HepG2 (cell line): ENCODE data around the gene USE1. TPM values are rescaled to one million over a fixed set of nuclear protein-coding genes. Genes with fewer than 3 reads are reported as not detected.

ENCODE experiments used
- ATAC-seq: fragments of 200-7000 bp; cut with Tn5 transposase; 3 replicates; pipeline ENCODE4 v1.9.1; 2020; ENCODE audit warnings: mild to moderate bottlenecking, moderate library complexity
- BruUV-seq: library from RNA; stranded (reverse); fragments of 400-500 nt; replicated peaks from 2 replicates; lab custom pipeline; 2021; lab: Mats Ljungman, UMichigan
- CTCF ChIA-PET: fragments of 300-600 bp; formaldehyde crosslinking; extraction: SDS; loops from one replicate; lab custom pipeline; 2021; ENCODE audit warnings: low total read pairs, inconsistent platforms, low intra/inter-chr PET ratio; lab: Yijun Ruan, JAX
- POLR2A ChIA-PET: fragments of 350-600 bp; sonication (Branson Sonifier 250); formaldehyde crosslinking; loops from one replicate; lab custom pipeline; 2020; ENCODE audit warnings: antibody characterized with exemption, inconsistent platforms; lab: Yijun Ruan, JAX
- DNase-seq: peaks from one replicate; pipeline ENCODE4 v3.0.0-alpha.2; 2015; ENCODE audit warnings: low spot score
- FAIRE-seq: peaks from 3 replicates; lab custom pipeline; 2011; peaks lifted over from hg19 to GRCh38; lab: Jason Lieb, UNC
- H2AFZ ChIP-seq: one replicate; pipeline ENCODE4 v1.6.1; 2011; ENCODE audit warnings: low read length, inconsistent platforms
- H3K27ac ChIP-seq: fragments of 300-600 bp; 3 replicates; pipeline ENCODE4 v1.8.0; 2011; ENCODE audit warnings: mixed run types, mild to moderate bottlenecking, mixed read lengths, low read length, inconsistent platforms; ENCODE audit not compliant: insufficient read depth; ENCODE audit errors: extremely low read length
- H3K27me3 ChIP-seq, 2 experiments: fragments of 200-600 bp in 1 of 2; 2 replicates in 1 of 2; 3 replicates in 1 of 2; pipeline versions ENCODE4 v1.6.0 to v1.8.0; 2011; ENCODE audit warnings: low read length in 2 of 2, mild to moderate bottlenecking in 2 of 2, moderate library complexity in 2 of 2, inconsistent platforms in 1 of 2; ENCODE audit not compliant: insufficient read depth in 2 of 2, control insufficient read depth in 1 of 2
- H3K36me3 ChIP-seq, 2 experiments: fragments of 200-600 bp in 1 of 2; replicated peaks in 1 of 2; 2 replicates in 1 of 2; 3 replicates in 1 of 2; pipeline versions ENCODE4 v1.5.1 to v1.8.0; 2011; ENCODE audit warnings: low read length in 2 of 2, inconsistent platforms in 1 of 2; ENCODE audit not compliant: insufficient read depth in 2 of 2, control insufficient read depth in 1 of 2
- H3K4me1 ChIP-seq: 2 replicates; pipeline ENCODE4 v1.5.1; 2012; ENCODE audit warnings: low read length, inconsistent platforms; ENCODE audit not compliant: insufficient read depth
- H3K4me2 ChIP-seq: 2 replicates; pipeline ENCODE4 v1.6.0; 2011; ENCODE audit warnings: low read depth, low read length, inconsistent platforms
- H3K4me3 ChIP-seq, 3 experiments: fragments of 200-600 bp in 1 of 3; sonication (generic), shearing (Covaris generic) in 1 of 3; replicated peaks in 1 of 3; 2 replicates each; pipeline ENCODE4 v1.5.1; 2011 to 2016; ENCODE audit warnings: low read length in 3 of 3, inconsistent platforms in 2 of 3, low read depth in 2 of 3, mild to moderate bottlenecking in 2 of 3, control low read depth in 1 of 3, mixed read lengths in 1 of 3; ENCODE audit not compliant: insufficient read depth in 1 of 3
- H3K79me2 ChIP-seq: one replicate; pipeline ENCODE4 v1.6.1; 2011; ENCODE audit warnings: low read length, inconsistent platforms; ENCODE audit not compliant: insufficient read depth
- H3K9ac ChIP-seq: 2 replicates; pipeline ENCODE4 v1.6.0; 2011; ENCODE audit warnings: mild to moderate bottlenecking, low read depth, low read length, inconsistent platforms; ENCODE audit not compliant: insufficient read depth
- H3K9me3 ChIP-seq: 2 replicates; pipeline ENCODE4 v1.5.1; 2012; ENCODE audit warnings: mild to moderate bottlenecking, low read length
- H4K20me1 ChIP-seq: 2 replicates; pipeline ENCODE4 v1.6.0; 2011; ENCODE audit warnings: inconsistent platforms, mild to moderate bottlenecking, low read length, moderate library complexity; ENCODE audit not compliant: insufficient read depth
- ATF3 ChIP-seq: sonication (generic); formaldehyde crosslinking; IDR thresholded peaks from 2 replicates; pipeline ENCODE4 v1.4.0; 2020; ENCODE audit warnings: missing genetic modification reagents
- CBFB ChIP-seq: sonication (generic); formaldehyde crosslinking; IDR thresholded peaks from 2 replicates; pipeline ENCODE4 v1.4.0; 2020; ENCODE audit warnings: missing genetic modification reagents
- HNRNPLL ChIP-seq: fragments of 200-400 bp; formaldehyde crosslinking; IDR thresholded peaks from 2 replicates; pipeline ENCODE4 v1.6.1; 2017; ENCODE audit warnings: mild to moderate bottlenecking, low read depth, low read length; ENCODE audit not compliant: poor library complexity, severe bottlenecking
- MAX ChIP-seq: IDR thresholded peaks from 2 replicates; pipeline ENCODE4 v1.6.1; 2012; ENCODE audit warnings: inconsistent platforms
- MTF2 ChIP-seq: sonication (generic); formaldehyde crosslinking; IDR thresholded peaks from 2 replicates; pipeline ENCODE4 v1.5.0; 2020; ENCODE audit warnings: missing genetic modification reagents, borderline replicate concordance
- MYPOP ChIP-seq: sonication (generic); formaldehyde crosslinking; IDR thresholded peaks from 2 replicates; pipeline ENCODE4 v1.8.1; 2023; ENCODE audit warnings: mild to moderate bottlenecking, moderate library complexity, missing genetic modification reagents
- POLR2AphosphoS5 ChIP-seq: IDR thresholded peaks from 2 replicates; pipeline ENCODE4 v1.6.1; 2012; ENCODE audit warnings: low read depth, low read length
- RNF219 ChIP-seq: sonication (generic); formaldehyde crosslinking; IDR thresholded peaks from 2 replicates; pipeline ENCODE4 v1.5.0; 2020; ENCODE audit warnings: mild to moderate bottlenecking, missing genetic modification reagents
- SNAPC2 ChIP-seq: sonication (generic); formaldehyde crosslinking; IDR thresholded peaks from 2 replicates; pipeline ENCODE4 v1.8.1; 2022; ENCODE audit warnings: mild to moderate bottlenecking, missing genetic modification reagents
- TARDBP ChIP-seq: sonication (generic); formaldehyde crosslinking; IDR thresholded peaks from 2 replicates; pipeline ENCODE4 v1.8.0; 2022; ENCODE audit warnings: mild to moderate bottlenecking, missing genetic modification reagents
- ZBTB14 ChIP-seq: sonication (generic); formaldehyde crosslinking; IDR thresholded peaks from 2 replicates; pipeline ENCODE4 v1.4.0; 2020; ENCODE audit warnings: missing genetic modification reagents
- ZKSCAN5 ChIP-seq: sonication (generic); formaldehyde crosslinking; IDR thresholded peaks from 2 replicates; pipeline ENCODE4 v1.5.1; 2020; ENCODE audit warnings: mild to moderate bottlenecking, missing genetic modification reagents
- ZNF251 ChIP-seq: sonication (generic); formaldehyde crosslinking; IDR thresholded peaks from 2 replicates; pipeline ENCODE4 v1.9.0; 2021; ENCODE audit warnings: mild to moderate bottlenecking, missing genetic modification reagents
- ZNF281 ChIP-seq: sonication (generic); formaldehyde crosslinking; IDR thresholded peaks from 2 replicates; pipeline ENCODE4 v1.4.0; 2020; ENCODE audit warnings: missing genetic modification reagents, borderline replicate concordance
- ZNF556 ChIP-seq: sonication (generic); formaldehyde crosslinking; IDR thresholded peaks from 2 replicates; pipeline ENCODE4 v1.4.0; 2020; ENCODE audit warnings: mild to moderate bottlenecking, missing genetic modification reagents, borderline replicate concordance
- ZSCAN21 ChIP-seq: sonication (generic); formaldehyde crosslinking; IDR thresholded peaks from 2 replicates; pipeline ENCODE4 v1.8.0; 2022; ENCODE audit warnings: mild to moderate bottlenecking, missing genetic modification reagents, moderate library complexity, borderline replicate concordance
- WGBS: methylation state at CpG from one replicate; pipeline ENCODE4 v1.1.6; 2017; ENCODE audit warnings: low lambda C conversion rate; 5-methylcytosine and 5-hydroxymethylcytosine counted together
- in situ Hi-C: cut with HindIII; loops from 2 replicates; pipeline ENCODE4 v1.10.0; 2017; ENCODE audit warnings: low pct_unique_long_range_greater_than_20kb; ENCODE audit not compliant: extremely low pct_ligation_motif_present
- intact Hi-C: fragments of 100-400 bp; cut with micrococcal nuclease; formaldehyde crosslinking; loops from one replicate; pipeline ENCODE4 v1.10.0; 2022; ENCODE audit not compliant: unreplicated experiment
- polyA plus RNA-seq, 8 experiments: library from polyadenylated mRNA; depleted of rRNA in 3 of 8; stranded (reverse) in 7 of 8; unstranded in 1 of 8; fragments of >200 nt; fragmentation: Illumina TruSeq in 4 of 8; extraction: Trizol in 4 of 8; gene quantifications; 2 replicates each; pipeline versions ENCODE4 v1.2.1 to v1.2.3, GENCODE V29; 2011 to 2016; ENCODE audit warnings: low read depth in 4 of 8, missing spikeins in 1 of 8, mixed read lengths in 1 of 8; ENCODE audit not compliant: insufficient read depth in 1 of 8
- total RNA-seq, 5 experiments: library from RNA; depleted of rRNA; stranded (reverse); fragments of >200 nt; fragmentation: Illumina TruSeq; extraction: Trizol; gene quantifications; 2 replicates each; pipeline ENCODE4 v1.2.3, GENCODE V29; 2016; ENCODE audit warnings: low read depth in 1 of 5

Gene USE1
- total and polyA plus RNA-seq, 2 of the 13 experiments (the other 11 are each of a cell fraction or from before 2014, with no cell fraction given): 9.9 to 17.6 TPM

GRCh38 chr19:17245535-17245984 is 30.4 kb downstream of the USE1 start, which contains the start of gene NR2F6:
TSS of gene NR2F6 (minus strand) at chr19:17245919. CDS start at chr19:17245220, 699 bp downstream.
- Histone ChIP-seq H3K36me3 (no peaks in the 10 kb centered on the region), H3K27me3 (no peaks in the 10 kb centered on the region), H3K4me3 (peak within 1 kb of the TSS; percentile 87 to 92 (median 89)), H3K4me2 (peak within 1 kb of the TSS; percentile 99), H3K9ac (peak within 1 kb of the TSS; percentile 90), H3K9me3 (no peaks in the 10 kb centered on the region), H3K4me1 (peaks cover 72% of the 10 kb centered on the region), H4K20me1 (peaks cover 19% of the 10 kb centered on the region; the same call in 1 of the 2 replicates), H3K27ac (peak within 1 kb of the TSS; percentile 95), H3K79me2 (peaks cover 43% of the 10 kb centered on the region), H2AFZ (no peak within 1 kb of the TSS)
- no peak for FAIRE-seq
- intact Hi-C loops: no loop called here
- DNase-seq: no peak
- BruUV-seq: no TSS peak
- in situ Hi-C loops: no loop called here
- ATAC-seq: no peak
- CTCF ChIA-PET: no interaction called here
- POLR2A ChIA-PET: interaction anchor here (1.9 to 5.0 kb wide), 4 partner anchors 10 to 30 kb away, joined by 16 to 52 read pairs (median 20); partner anchors contain the start of genes BABAM1, OCEL1 and USE1
- WGBS: no CpG with 5 or more reads among the region's 72 CpGs
- peak; percentile 48 for TF ChIP-seq HNRNPLL
- no peak for TF ChIP-seq MTF2 (CRISPR knock-in tag)
- TF ChIP-seq ATF3: no peak
- TF ChIP-seq RNF219 (CRISPR knock-in tag): no peak
- no peak for TF ChIP-seq SNAPC2 (CRISPR knock-in tag)
- peak; percentile 16; the same call in 1 of the 2 replicates for TF ChIP-seq MAX
- TF ChIP-seq ZNF251: no peak
- TF ChIP-seq ZBTB14 (CRISPR knock-in tag): peak; percentile 41; the same call in 1 of the 2 replicates
- TF ChIP-seq ZNF556 (CRISPR knock-in tag): no peak
- TF ChIP-seq POLR2AphosphoS5: 0 out of 2 replicates have a peak, but pooled peaks have one; percentile 25
- no peak for TF ChIP-seq ZKSCAN5 (CRISPR knock-in tag)
- no peak for TF ChIP-seq MYPOP (CRISPR knock-in tag)
- TF ChIP-seq ZSCAN21: 0 out of 2 replicates have a peak, but pooled peaks have one; percentile 10
- peak; percentile 54; the same call in 1 of the 2 replicates for TF ChIP-seq ZNF281 (CRISPR knock-in tag)
- no peak for TF ChIP-seq TARDBP
- no peak for TF ChIP-seq CBFB (CRISPR knock-in tag)
